ENCODE results near the gene LUC7L. TPM values are rescaled to one million over a fixed set of nuclear protein-coding genes. Genes with fewer than 3 reads are reported as not detected.
"Not testable (repeated sequence)": the region's sequence is repeated elsewhere in the genome, so short reads cannot be mapped to it uniquely, and the experiment has no call there.

The LUC7L gene
- total RNA-seq, 1 donor from 2014 or later: 32.0 TPM

GRCh38 chr16:165539-166374 lies 63.5 kb downstream of the LUC7L start, which contains the start of gene HBM:
TSS of gene HBM (plus strand) at chr16:165978. CDS start at chr16:165998, 20 bp downstream.
- no peak for DNase-seq (ENCODE audit: low read depth, low spot score)

GRCh38 chr16:164827-165538 lies 64.3 kb downstream of the LUC7L start:
- no peak for DNase-seq (ENCODE audit: low read depth, low spot score)

GRCh38 chr16:164134-164823 lies 65.0 kb downstream of the LUC7L start:
- DNase-seq (ENCODE audit: low read depth, low spot score): not testable (repeated sequence)

- not testable (repeated sequence) for DNase-seq (ENCODE audit: low read depth, low spot score)
These were observed 65.6 kb downstream of the LUC7L start for GRCh38 chr16:163696-164095.

- DNase-seq (ENCODE audit: low read depth, low spot score): not testable (repeated sequence)
These were observed 66.1 kb downstream of the LUC7L start for GRCh38 chr16:163139-163538.

GRCh38 chr16:162271-162991 lies 66.8 kb downstream of the LUC7L start:
- no peak for DNase-seq (ENCODE audit: low read depth, low spot score)

GRCh38 chr16:160691-161190 lies 68.5 kb downstream of the LUC7L start:
- no peak for DNase-seq (ENCODE audit: low read depth, low spot score)

GRCh38 chr16:160242-160641 lies 69.0 kb downstream of the LUC7L start:
- DNase-seq (ENCODE audit: low read depth, low spot score): not testable (repeated sequence)

GRCh38 chr16:159136-159849 lies 70.0 kb downstream of the LUC7L start:
- DNase-seq (ENCODE audit: low read depth, low spot score): no peak

- DNase-seq (ENCODE audit: low read depth, low spot score): no peak
These were observed 74.2 kb downstream of the LUC7L start for GRCh38 chr16:155031-155398.

- DNase-seq (ENCODE audit: low read depth, low spot score): no peak
These were observed 74.8 kb downstream of the LUC7L start for GRCh38 chr16:154217-155030.

GRCh38 chr16:153550-154216 lies 75.6 kb downstream of the LUC7L start:
- DNase-seq (ENCODE audit: low read depth, low spot score): not testable (repeated sequence)

- not testable (repeated sequence) for DNase-seq (ENCODE audit: low read depth, low spot score)
These were observed 76.1 kb downstream of the LUC7L start for GRCh38 chr16:153129-153521.

- DNase-seq (ENCODE audit: low read depth, low spot score): no peak
These were observed 76.8 kb downstream of the LUC7L start, which contains the start of gene HBZ for GRCh38 chr16:152141-153128. TSS of gene HBZ (plus strand) at chr16:152644. CDS start at chr16:152910, 266 bp downstream.

- no peak for DNase-seq (ENCODE audit: low read depth, low spot score)
These were observed 80.1 kb downstream of the LUC7L start for GRCh38 chr16:149024-149660.

GRCh38 chr16:146646-147045 lies 82.6 kb downstream of the LUC7L start:
- no peak for DNase-seq (ENCODE audit: low read depth, low spot score)

GRCh38 chr16:144797-145252 lies 84.4 kb downstream of the LUC7L start:
- no peak for DNase-seq (ENCODE audit: low read depth, low spot score)

Measured in pulmonary artery endothelial cell (primary cell).